Measurements from ENCODE around the gene DVL2. TPM values are rescaled to one million over a fixed set of nuclear protein-coding genes. Genes with fewer than 3 reads are reported as not detected.

DVL2 gene
- total RNA-seq, 1 experiment from 2014 or later: 36.9 TPM

DNA sequence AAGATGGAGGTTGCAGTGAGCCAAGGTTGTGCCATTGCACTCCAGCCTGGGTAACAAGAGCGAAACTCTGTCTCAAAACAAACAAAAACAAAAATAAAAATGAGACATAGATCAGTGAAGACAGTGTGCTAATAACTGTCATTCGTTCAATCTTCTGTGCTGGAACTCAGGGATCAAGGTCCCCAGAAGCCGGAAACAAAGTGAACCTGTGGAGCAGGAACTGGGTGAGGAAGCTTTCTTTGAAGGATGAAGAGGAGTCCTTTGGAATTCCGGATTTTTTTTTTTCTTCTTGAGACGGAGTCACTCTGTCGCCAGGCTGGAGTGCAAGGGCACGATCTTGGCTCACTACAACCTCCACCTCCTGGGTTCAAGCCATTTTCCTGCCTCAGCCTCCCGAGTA, 45.1 kb upstream of the DVL2 start:
- Histone ChIP-seq H4K20me1 (ENCODE audit: low read length) (no peaks in the 10 kb centered on the region), H3K4me3 (ENCODE audit: low read length) (no peak overlapping the region), H3F3A (ENCODE audit: low read length, unreplicated experiment) (no peaks in the 10 kb centered on the region), H3K79me2 (ENCODE audit: low read length) (no peaks in the 10 kb centered on the region), H3K9ac (ENCODE audit: low read length) (no peak overlapping the region), H3K27me3 (ENCODE audit: low read length) (no peaks in the 10 kb centered on the region), H3K4me2 (ENCODE audit: low read length) (no peak overlapping the region), H2AFZ (ENCODE audit: low read length) (no peak overlapping the region), H3K9me2 (replicated peaks; ENCODE audit: low read length) (no peaks in the 10 kb centered on the region), H3K9me3 (ENCODE audit: low read length) (no peaks in the 10 kb centered on the region), H3K36me3 (ENCODE audit: low read depth, low read length) (no peaks in the 10 kb centered on the region), H3K27ac (ENCODE audit: low read length) (no peak overlapping the region), H3K4me1 (ENCODE audit: insufficient read depth, low read length) (peaks cover 10% of the 10 kb centered on the region)
- no TSS peak for BruUV-seq (replicated peaks)
- TF ChIP-seq, protein P1, sequence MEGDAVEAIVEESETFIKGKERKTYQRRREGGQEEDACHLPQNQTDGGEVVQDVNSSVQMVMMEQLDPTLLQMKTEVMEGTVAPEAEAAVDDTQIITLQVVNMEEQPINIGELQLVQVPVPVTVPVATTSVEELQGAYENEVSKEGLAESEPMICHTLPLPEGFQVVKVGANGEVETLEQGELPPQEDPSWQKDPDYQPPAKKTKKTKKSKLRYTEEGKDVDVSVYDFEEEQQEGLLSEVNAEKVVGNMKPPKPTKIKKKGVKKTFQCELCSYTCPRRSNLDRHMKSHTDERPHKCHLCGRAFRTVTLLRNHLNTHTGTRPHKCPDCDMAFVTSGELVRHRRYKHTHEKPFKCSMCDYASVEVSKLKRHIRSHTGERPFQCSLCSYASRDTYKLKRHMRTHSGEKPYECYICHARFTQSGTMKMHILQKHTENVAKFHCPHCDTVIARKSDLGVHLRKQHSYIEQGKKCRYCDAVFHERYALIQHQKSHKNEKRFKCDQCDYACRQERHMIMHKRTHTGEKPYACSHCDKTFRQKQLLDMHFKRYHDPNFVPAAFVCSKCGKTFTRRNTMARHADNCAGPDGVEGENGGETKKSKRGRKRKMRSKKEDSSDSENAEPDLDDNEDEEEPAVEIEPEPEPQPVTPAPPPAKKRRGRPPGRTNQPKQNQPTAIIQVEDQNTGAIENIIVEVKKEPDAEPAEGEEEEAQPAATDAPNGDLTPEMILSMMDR (conservative IDR thresholded peaks at IDR 0.05; ENCODE audit: low read depth, low read length): no peak
- TF ChIP-seq EZH2 (IDR thresholded peaks at IDR 0.05; ENCODE audit: low read length, unreplicated experiment) (no peak), EZH2phosphoT487 (IDR thresholded peaks at IDR 0.05; ENCODE audit: borderline replicate concordance, low read length) (no peak)
- DNase-seq (no peak), ATAC-seq (no peak)
- intact Hi-C loops (cut with micrococcal nuclease): no loop called here
- POLR2A ChIA-PET (ENCODE audit: unreplicated experiment): no interaction called here
- CTCF ChIA-PET: no interaction called here

DNA sequence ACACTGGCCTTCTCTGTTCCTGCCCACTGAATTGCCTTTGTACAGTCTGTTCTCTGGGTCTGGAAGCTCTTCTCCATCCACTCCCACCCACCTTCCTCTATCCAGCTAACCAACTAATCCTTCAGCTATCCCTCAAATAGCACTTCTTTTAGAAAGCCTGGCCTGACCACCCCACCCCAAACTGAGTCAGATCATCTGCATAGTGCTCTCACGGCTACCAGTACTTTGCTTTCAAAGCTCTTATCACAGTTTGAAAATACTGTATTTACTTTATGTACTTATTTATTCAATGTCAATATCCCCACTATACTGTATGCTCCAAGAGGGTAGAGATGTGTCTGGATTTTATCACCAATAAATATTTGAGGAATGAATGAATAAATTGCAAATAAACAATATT, 32.5 kb upstream of the DVL2 start:
- no peak overlapping the region for H2AFZ ChIP-seq (ENCODE audit: low read length)
- DNase-seq (no peak), ATAC-seq (no peak; the same call in 1 of the 2 replicates)
- no peaks in the 10 kb centered on the region for H3K9me2 ChIP-seq (replicated peaks; ENCODE audit: low read length)
- no peaks in the 10 kb centered on the region for H3F3A ChIP-seq (ENCODE audit: low read length, unreplicated experiment)
- no peak overlapping the region for H3K4me3 ChIP-seq (ENCODE audit: low read length)
- H3K27ac ChIP-seq (ENCODE audit: low read length): no peak overlapping the region
- no peak for TF ChIP-seq EZH2phosphoT487 (IDR thresholded peaks at IDR 0.05; ENCODE audit: borderline replicate concordance, low read length)
- no peaks in the 10 kb centered on the region for H3K36me3 ChIP-seq (ENCODE audit: low read depth, low read length)
- peaks cover 10% of the 10 kb centered on the region for H3K79me2 ChIP-seq (ENCODE audit: low read length)
- no TSS peak for BruUV-seq (replicated peaks)
- H3K9ac ChIP-seq (ENCODE audit: low read length): no peak overlapping the region
- no peaks in the 10 kb centered on the region for H3K27me3 ChIP-seq (ENCODE audit: low read length)
- no peaks in the 10 kb centered on the region for H3K9me3 ChIP-seq (ENCODE audit: low read length)
- no peak overlapping the region for H3K4me2 ChIP-seq (ENCODE audit: low read length)
- ChIA-PET POLR2A (ENCODE audit: unreplicated experiment) (interaction anchor here (0.5 to 0.7 kb wide), 4 partner anchors 16 to 280 kb away, joined by 3 to 17 read pairs (median 4); partner anchors contain the start of gene SLC16A13), CTCF (no interaction called here)
- peaks cover 15% of the 10 kb centered on the region for H3K4me1 ChIP-seq (ENCODE audit: insufficient read depth, low read length)
- intact Hi-C loops (cut with micrococcal nuclease): no loop called here
- no peaks in the 10 kb centered on the region for H4K20me1 ChIP-seq (ENCODE audit: low read length)

- DNase-seq (no peak), ATAC-seq (no peak)
- peak overlapping the region; percentile 93 for H3K27ac ChIP-seq (ENCODE audit: low read length)
- H3K36me3 ChIP-seq (ENCODE audit: low read depth, low read length): peaks cover 4% of the 10 kb centered on the region; the same call in 1 of the 2 replicates
- peak overlapping the region; percentile 93 for H3K9ac ChIP-seq (ENCODE audit: low read length)
- H3F3A ChIP-seq (ENCODE audit: low read length, unreplicated experiment): no peaks in the 10 kb centered on the region
- POLR2A ChIA-PET (ENCODE audit: unreplicated experiment): interaction anchor here (0.6 kb wide), 2 partner anchors 42 to 140 kb away, joined by 3 to 4 read pairs; partner anchors contain the start of gene TMEM256
- H3K9me3 ChIP-seq (ENCODE audit: low read length): no peaks in the 10 kb centered on the region
- H3K9me2 ChIP-seq (replicated peaks; ENCODE audit: low read length): no peaks in the 10 kb centered on the region
- peaks cover 40% of the 10 kb centered on the region for H3K79me2 ChIP-seq (ENCODE audit: low read length)
- H3K27me3 ChIP-seq (ENCODE audit: low read length): no peaks in the 10 kb centered on the region
- peak overlapping the region; percentile 97 for H3K4me3 ChIP-seq (ENCODE audit: low read length)
- peak overlapping the region; percentile 96 for H3K4me2 ChIP-seq (ENCODE audit: low read length)
- no TSS peak for BruUV-seq (replicated peaks)
- peaks cover 14% of the 10 kb centered on the region; the same call in 1 of the 2 replicates for H4K20me1 ChIP-seq (ENCODE audit: low read length)
- intact Hi-C loops (cut with micrococcal nuclease): loop anchor here (2.0 to 5.0 kb wide), 2 partner anchors 17 to 219 kb away; partner anchors contain the start of genes POLR2A, SLC2A4 and SLC35G6
- CTCF ChIA-PET: interaction anchor here (0.5 kb wide), 1 partner anchor 80 kb away, joined by 4 read pairs; no protein-coding TSS in a partner anchor
- H3K4me1 ChIP-seq (ENCODE audit: insufficient read depth, low read length): peaks cover 27% of the 10 kb centered on the region
- peak overlapping the region; percentile 65; the same call in 1 of the 2 replicates for H2AFZ ChIP-seq (ENCODE audit: low read length)
- TF ChIP-seq EZH2 (IDR thresholded peaks at IDR 0.05; ENCODE audit: low read length, unreplicated experiment): no peak
- TF ChIP-seq, protein P1 (conservative IDR thresholded peaks at IDR 0.05; ENCODE audit: low read depth, low read length): no peak
- no peak for TF ChIP-seq EZH2phosphoT487 (IDR thresholded peaks at IDR 0.05; ENCODE audit: borderline replicate concordance, low read length)
Measured at GRCh38 chr17:7263801-7264078, 29.4 kb upstream of the DVL2 start.

Measured in PC-3 (cell line).